22Rv1 (cell line): ENCODE data around the gene SENP7.
"Not testable (repeated sequence)": the region's sequence is repeated elsewhere in the genome, so short reads cannot be mapped to it uniquely, and the experiment has no call there.

Source experiments
- CTCF ChIP-seq: fragments of 450-650 bp; IDR thresholded peaks from 2 replicates; pipeline ENCODE4 v1.5.1; 2017; ENCODE audit warnings: mild to moderate bottlenecking
- ZFX ChIP-seq: fragments of 450-650 bp; IDR thresholded peaks from 2 replicates; pipeline ENCODE4 v1.6.1; 2017; ENCODE audit warnings: antibody characterized with exemption, borderline replicate concordance

GRCh38 chr3:101553381-101553780 lies 40.4 kb upstream of the SENP7 start:
- not testable (repeated sequence) for TF ChIP-seq CTCF, ZFX
